ENCODE data around the gene GDF10. TPM values are rescaled to one million over a fixed set of nuclear protein-coding genes. Genes with fewer than 3 reads are reported as not detected.

GDF10 gene
- total RNA-seq, 1 donor from 2014 or later = 14.5 TPM

DNA sequence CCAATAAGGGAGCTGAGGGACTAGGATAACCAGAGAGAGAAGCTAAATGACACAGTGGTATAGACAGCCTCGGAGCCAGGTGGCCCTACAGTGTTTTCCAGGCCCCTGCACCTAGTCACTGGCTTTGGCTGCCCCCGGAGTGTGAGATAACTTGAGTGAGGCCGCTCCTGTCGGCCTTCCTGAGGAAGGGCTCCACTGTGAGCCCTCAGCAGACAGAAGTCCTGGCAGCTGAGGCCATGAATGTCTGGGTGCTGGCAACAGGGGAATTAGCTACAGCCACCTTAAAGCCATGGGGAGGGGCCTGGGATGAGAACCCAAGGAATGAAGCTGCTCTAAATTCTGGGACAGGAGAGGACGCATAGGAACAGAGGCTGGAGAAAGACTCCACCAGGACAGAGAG lies 4.6 kb upstream of the GDF10 start:
- H3K4me3 ChIP-seq = no peak overlapping the region
- peaks cover 8% of the 10 kb centered on the region for H3K27me3 ChIP-seq (ENCODE audit: low read depth)
- ATAC-seq (no peak), DNase-seq (no peak)
- H3K9me3 ChIP-seq = no peaks in the 10 kb centered on the region
- no peak overlapping the region for H3K27ac ChIP-seq
- H3K36me3 ChIP-seq = no peaks in the 10 kb centered on the region
- intact Hi-C loops (cut with DNase I) = no loop called here
- TF ChIP-seq, protein P1, sequence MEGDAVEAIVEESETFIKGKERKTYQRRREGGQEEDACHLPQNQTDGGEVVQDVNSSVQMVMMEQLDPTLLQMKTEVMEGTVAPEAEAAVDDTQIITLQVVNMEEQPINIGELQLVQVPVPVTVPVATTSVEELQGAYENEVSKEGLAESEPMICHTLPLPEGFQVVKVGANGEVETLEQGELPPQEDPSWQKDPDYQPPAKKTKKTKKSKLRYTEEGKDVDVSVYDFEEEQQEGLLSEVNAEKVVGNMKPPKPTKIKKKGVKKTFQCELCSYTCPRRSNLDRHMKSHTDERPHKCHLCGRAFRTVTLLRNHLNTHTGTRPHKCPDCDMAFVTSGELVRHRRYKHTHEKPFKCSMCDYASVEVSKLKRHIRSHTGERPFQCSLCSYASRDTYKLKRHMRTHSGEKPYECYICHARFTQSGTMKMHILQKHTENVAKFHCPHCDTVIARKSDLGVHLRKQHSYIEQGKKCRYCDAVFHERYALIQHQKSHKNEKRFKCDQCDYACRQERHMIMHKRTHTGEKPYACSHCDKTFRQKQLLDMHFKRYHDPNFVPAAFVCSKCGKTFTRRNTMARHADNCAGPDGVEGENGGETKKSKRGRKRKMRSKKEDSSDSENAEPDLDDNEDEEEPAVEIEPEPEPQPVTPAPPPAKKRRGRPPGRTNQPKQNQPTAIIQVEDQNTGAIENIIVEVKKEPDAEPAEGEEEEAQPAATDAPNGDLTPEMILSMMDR (IDR thresholded peaks at IDR 0.05) = no peak
- H3K4me1 ChIP-seq = no peaks in the 10 kb centered on the region

GRCh38 chr10:47296156-47296894 lies 3.7 kb upstream of the GDF10 start:
- Histone ChIP-seq H3K4me3 (no peak overlapping the region), H3K27me3 (ENCODE audit: low read depth) (peaks cover 17% of the 10 kb centered on the region), H3K27ac (no peak overlapping the region), H3K4me1 (no peaks in the 10 kb centered on the region), H3K36me3 (no peaks in the 10 kb centered on the region), H3K9me3 (no peaks in the 10 kb centered on the region)
- DNase-seq (no peak), ATAC-seq (peak in 1 of 2 donors; percentile 20)
- intact Hi-C loops (cut with DNase I) = no loop called here
- TF ChIP-seq, protein P1 (IDR thresholded peaks at IDR 0.05) = no peak

DNA sequence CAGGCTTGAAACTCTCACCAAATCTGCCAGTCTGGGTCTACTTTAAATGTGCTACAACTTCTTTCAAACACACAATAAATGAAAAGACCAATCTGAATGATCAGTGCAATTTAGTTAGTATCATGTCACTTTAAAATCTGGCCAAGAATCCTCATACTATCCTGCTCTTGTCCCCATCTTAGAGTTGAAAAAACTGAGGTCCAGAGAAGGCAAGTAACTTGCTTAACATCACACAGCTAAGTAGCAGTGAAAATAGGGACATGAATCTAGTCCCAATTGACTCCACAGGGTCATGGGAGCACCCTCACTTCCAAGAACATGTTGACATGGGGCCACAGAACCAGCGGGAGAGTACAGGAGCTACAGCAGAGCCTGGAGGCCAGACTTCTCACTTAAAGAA lies 3.1 kb upstream of the GDF10 start:
- Histone ChIP-seq H3K9me3 (no peaks in the 10 kb centered on the region), H3K27me3 (ENCODE audit: low read depth) (peaks cover 21% of the 10 kb centered on the region), H3K4me1 (no peaks in the 10 kb centered on the region), H3K27ac (no peak overlapping the region), H3K36me3 (no peaks in the 10 kb centered on the region), H3K4me3 (no peak overlapping the region)
- TF ChIP-seq, protein P1 (IDR thresholded peaks at IDR 0.05) = no peak
- no peak for ATAC-seq
- no peak for DNase-seq
- intact Hi-C loops (cut with DNase I) = no loop called here

DNA sequence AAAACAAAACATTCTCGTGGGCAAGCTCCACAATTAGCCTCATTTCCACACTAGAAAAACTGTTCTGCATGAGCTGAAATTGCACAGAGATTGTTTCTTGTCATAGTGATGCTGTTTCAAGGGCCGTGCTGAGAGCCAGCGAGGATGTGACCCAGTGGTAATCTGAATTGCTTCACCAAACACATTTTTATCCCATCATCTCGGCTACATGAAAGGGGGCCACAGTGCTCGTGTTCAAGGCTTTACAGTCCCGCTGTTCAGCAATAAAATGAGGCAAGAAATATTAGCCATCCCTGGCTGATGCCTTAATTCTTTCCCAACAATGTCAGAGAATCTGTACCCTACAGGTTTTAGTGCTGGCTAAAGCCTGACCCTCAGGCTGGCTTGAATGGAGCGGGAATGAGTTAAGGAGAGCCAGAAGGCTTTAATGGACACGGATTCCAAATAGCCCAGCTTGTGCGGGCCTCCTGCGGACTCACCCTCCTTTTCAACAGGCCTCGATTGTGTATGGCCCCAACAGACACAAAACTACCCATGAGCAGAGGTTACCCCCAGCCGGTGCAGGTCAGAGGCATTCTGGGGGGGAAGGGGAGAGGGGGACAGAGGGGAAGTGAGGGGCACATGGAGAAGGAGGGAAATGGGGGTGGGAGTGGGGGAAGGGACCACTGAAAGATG lies 2.0 kb upstream of the GDF10 start:
- Histone ChIP-seq H3K9me3 (no peaks in the 10 kb centered on the region), H3K27ac (no peak overlapping the region), H3K4me1 (no peaks in the 10 kb centered on the region), H3K36me3 (no peaks in the 10 kb centered on the region), H3K4me3 (no peak overlapping the region), H3K27me3 (ENCODE audit: low read depth) (peaks cover 28% of the 10 kb centered on the region)
- no peak for DNase-seq
- TF ChIP-seq, protein P1 (IDR thresholded peaks at IDR 0.05) = no peak
- ATAC-seq = no peak
- intact Hi-C loops (cut with DNase I) = no loop called here

- DNase-seq = no peak
- no peaks in the 10 kb centered on the region for H3K36me3 ChIP-seq
- H3K9me3 ChIP-seq = no peaks in the 10 kb centered on the region
- H3K27ac ChIP-seq = no peak overlapping the region
- TF ChIP-seq, protein P1 (IDR thresholded peaks at IDR 0.05) = no peak
- no peaks in the 10 kb centered on the region for H3K4me1 ChIP-seq
- intact Hi-C loops (cut with DNase I) = no loop called here
- H3K4me3 ChIP-seq = no peak overlapping the region
- no peak for ATAC-seq
- peaks cover 28% of the 10 kb centered on the region for H3K27me3 ChIP-seq (ENCODE audit: low read depth)
These were observed 1.3 kb upstream of the GDF10 start for GRCh38 chr10:47298715-47299114.

Data from lower lobe of right lung (tissue), 2 donors.